Large intestine (tissue), 3 donors: ENCODE data around the gene PRKAR1A. TPM values are rescaled to one million over a fixed set of nuclear protein-coding genes. Genes with fewer than 3 reads are reported as not detected.
"Not testable (repeated sequence)": the region's sequence is repeated elsewhere in the genome, so short reads cannot be mapped to it uniquely, and the experiment has no call there.

Source experiments
- DNase-seq, 2 donors: peaks; one replicate each; pipeline versions ENCODE4 v3.0.0 to v3.0.0-alpha.2; 2013
- H3K27ac ChIP-seq: one replicate; pipeline ENCODE4 v1.5.1; 2013; ENCODE audit warnings: low read length
- H3K27me3 ChIP-seq: 2 replicates; pipeline ENCODE4 v1.6.1; 2013; ENCODE audit warnings: low read length; ENCODE audit not compliant: control insufficient read depth, insufficient read depth
- H3K36me3 ChIP-seq: 2 replicates; pipeline ENCODE4 v1.6.1; 2013; ENCODE audit warnings: low read length; ENCODE audit not compliant: control insufficient read depth, insufficient read depth
- H3K4me1 ChIP-seq: one replicate; pipeline ENCODE4 v1.6.1; 2013; ENCODE audit warnings: low read length; ENCODE audit not compliant: control insufficient read depth, insufficient read depth
- H3K4me3 ChIP-seq: one replicate; pipeline ENCODE4 v1.5.1; 2013; ENCODE audit warnings: low read length
- H3K9me3 ChIP-seq: one replicate; pipeline ENCODE4 v1.6.1; 2013; ENCODE audit warnings: mild to moderate bottlenecking, low read depth, low read length, moderate library complexity; ENCODE audit not compliant: control insufficient read depth
- WGBS: methylation state at CpG from one replicate; pipeline ENCODE4 v1.1.5; 2013; ENCODE audit warnings: low lambda C conversion rate; ENCODE audit not compliant: insufficient coverage; 5-methylcytosine and 5-hydroxymethylcytosine counted together
- polyA plus RNA-seq: library from polyadenylated mRNA; unstranded; fragments of 120-200 nt; gene quantifications from one replicate; pipeline ENCODE4 v1.2.1, GENCODE V29; 2013

The PRKAR1A gene
- polyA plus RNA-seq, 1 donor, result 160 TPM

- no peaks in the 10 kb centered on the region for H3K4me1 ChIP-seq
- no peak for DNase-seq
- no peak overlapping the region for H3K4me3 ChIP-seq
- no peaks in the 10 kb centered on the region for H3K9me3 ChIP-seq
- H3K27me3 ChIP-seq, result no peaks in the 10 kb centered on the region
- no peak overlapping the region for H3K27ac ChIP-seq
- WGBS, result no CpG with 5 or more reads among the region's 2 CpGs
- no peaks in the 10 kb centered on the region for H3K36me3 ChIP-seq
These were observed 63.9 kb downstream of the PRKAR1A start for GRCh38 chr17:68576137-68576536.

- Histone ChIP-seq H3K36me3 (no peaks in the 10 kb centered on the region), H3K27me3 (no peaks in the 10 kb centered on the region), H3K27ac (no peak overlapping the region), H3K4me3 (no peak overlapping the region), H3K4me1 (no peaks in the 10 kb centered on the region), H3K9me3 (no peaks in the 10 kb centered on the region)
- peak in 1 of 2 donors; percentile 13 for DNase-seq
- no CpG with 5 or more reads among the region's 8 CpGs for WGBS
These were observed 64.7 kb downstream of the PRKAR1A start for GRCh38 chr17:68576811-68577496.

- DNase-seq, result no peak
- H3K9me3 ChIP-seq, result no peaks in the 10 kb centered on the region
- no peaks in the 10 kb centered on the region for H3K4me1 ChIP-seq
- no peak overlapping the region for H3K27ac ChIP-seq
- no peaks in the 10 kb centered on the region for H3K36me3 ChIP-seq
- H3K4me3 ChIP-seq, result no peak overlapping the region
- 70% methylated on average over 2 of the region's 3 CpGs for WGBS
- H3K27me3 ChIP-seq, result no peaks in the 10 kb centered on the region
These were observed 65.2 kb downstream of the PRKAR1A start for GRCh38 chr17:68577497-68577821.

GRCh38 chr17:68578236-68578635 is 66.0 kb downstream of the PRKAR1A start:
- Histone ChIP-seq H3K27ac (no peak overlapping the region), H3K9me3 (no peaks in the 10 kb centered on the region), H3K4me3 (no peak overlapping the region), H3K27me3 (no peaks in the 10 kb centered on the region), H3K36me3 (no peaks in the 10 kb centered on the region), H3K4me1 (no peaks in the 10 kb centered on the region)
- 100% methylated on average over 1 of the region's 3 CpGs for WGBS
- DNase-seq, result no peak

GRCh38 chr17:68579194-68579927 is 67.1 kb downstream of the PRKAR1A start:
- Histone ChIP-seq H3K4me1 (no peaks in the 10 kb centered on the region), H3K9me3 (no peaks in the 10 kb centered on the region), H3K27me3 (no peaks in the 10 kb centered on the region), H3K4me3 (no peak overlapping the region), H3K36me3 (no peaks in the 10 kb centered on the region), H3K27ac (no peak overlapping the region)
- DNase-seq, result no peak
- no CpG with 5 or more reads among the region's 8 CpGs for WGBS

GRCh38 chr17:68580236-68580770 is 68.1 kb downstream of the PRKAR1A start:
- no peaks in the 10 kb centered on the region for H3K4me1 ChIP-seq
- 97% methylated on average over 4 of the region's 6 CpGs for WGBS
- no peak for DNase-seq
- H3K27ac ChIP-seq, result no peak overlapping the region
- no peak overlapping the region for H3K4me3 ChIP-seq
- H3K36me3 ChIP-seq, result no peaks in the 10 kb centered on the region
- H3K27me3 ChIP-seq, result no peaks in the 10 kb centered on the region
- no peaks in the 10 kb centered on the region for H3K9me3 ChIP-seq

GRCh38 chr17:68581863-68582645 is 69.8 kb downstream of the PRKAR1A start:
- Histone ChIP-seq H3K27me3 (peaks cover 2% of the 10 kb centered on the region), H3K9me3 (no peaks in the 10 kb centered on the region), H3K4me1 (no peaks in the 10 kb centered on the region), H3K27ac (no peak overlapping the region), H3K36me3 (no peaks in the 10 kb centered on the region), H3K4me3 (no peak overlapping the region)
- no peak for DNase-seq
- no CpG with 5 or more reads among the region's 9 CpGs for WGBS

GRCh38 chr17:68582867-68583266 is 70.6 kb downstream of the PRKAR1A start:
- not testable (repeated sequence) for H3K27ac ChIP-seq, H3K9me3 ChIP-seq, H3K36me3 ChIP-seq, DNase-seq, H3K27me3 ChIP-seq, H3K4me1 ChIP-seq, H3K4me3 ChIP-seq
- 100% methylated on average over 1 of the region's 6 CpGs for WGBS

- no peaks in the 10 kb centered on the region for H3K9me3 ChIP-seq
- WGBS, result no CpG with 5 or more reads among the region's 5 CpGs
- no peak for DNase-seq
- H3K27me3 ChIP-seq, result peaks cover 2% of the 10 kb centered on the region
- H3K4me3 ChIP-seq, result no peak overlapping the region
- no peak overlapping the region for H3K27ac ChIP-seq
- H3K36me3 ChIP-seq, result no peaks in the 10 kb centered on the region
- H3K4me1 ChIP-seq, result no peaks in the 10 kb centered on the region
These were observed 72.5 kb downstream of the PRKAR1A start for GRCh38 chr17:68584581-68585303.

- H3K4me1 ChIP-seq, result no peaks in the 10 kb centered on the region
- H3K4me3 ChIP-seq, result no peak overlapping the region
- H3K36me3 ChIP-seq, result no peaks in the 10 kb centered on the region
- H3K27ac ChIP-seq, result no peak overlapping the region
- DNase-seq, result no peak
- no peaks in the 10 kb centered on the region for H3K9me3 ChIP-seq
- H3K27me3 ChIP-seq, result peaks cover 2% of the 10 kb centered on the region
- no CpG with 5 or more reads among the region's 4 CpGs for WGBS
These were observed 73.4 kb downstream of the PRKAR1A start for GRCh38 chr17:68585643-68586042.
